GM06990 (cell line): ENCODE measurements around the gene TAPBPL.

Experiments
- DNase-seq: peaks from one replicate; pipeline ENCODE4 v3.0.0-alpha.2; 2011; ENCODE audit not compliant: insufficient read length; ENCODE audit errors: extremely low read depth
- H3K27me3 ChIP-seq: replicated peaks from 2 replicates; pipeline ENCODE4 v1.6.0; 2011; ENCODE audit warnings: low read length; ENCODE audit not compliant: control insufficient read depth, insufficient read depth
- H3K36me3 ChIP-seq: 2 replicates; pipeline ENCODE4 v1.5.1; 2011; ENCODE audit warnings: low read length; ENCODE audit not compliant: control insufficient read depth, insufficient read depth
- H3K4me3 ChIP-seq: replicated peaks from 2 replicates; pipeline ENCODE4 v1.5.1; 2011; ENCODE audit warnings: low read depth, mild to moderate bottlenecking, control low read depth, low read length
- CTCF ChIP-seq: IDR thresholded peaks from 2 replicates; pipeline ENCODE4 v1.5.1; 2011; ENCODE audit warnings: low read length, control low read depth, mild to moderate bottlenecking, inconsistent platforms; ENCODE audit not compliant: insufficient read depth, poor library complexity, severe bottlenecking

The TAPBPL gene

GRCh38 chr12:6440391-6440790 is 11.5 kb upstream of the TAPBPL start:
- Histone ChIP-seq H3K36me3 (no peaks in the 10 kb centered on the region), H3K4me3 (no peak overlapping the region), H3K27me3 (no peaks in the 10 kb centered on the region)
- no peak for DNase-seq
- TF ChIP-seq CTCF: no peak

- Histone ChIP-seq H3K27me3 (no peaks in the 10 kb centered on the region), H3K4me3 (peak overlapping the region; percentile 85), H3K36me3 (peaks cover 3% of the 10 kb centered on the region)
- no peak for TF ChIP-seq CTCF
- no peak for DNase-seq
These were observed 9.0 kb upstream of the TAPBPL start for GRCh38 chr12:6442836-6443235.

- H3K27me3 ChIP-seq: no peaks in the 10 kb centered on the region
- no peak for TF ChIP-seq CTCF
- peaks cover 6% of the 10 kb centered on the region for H3K36me3 ChIP-seq
- peak; percentile 74 for DNase-seq
- peak overlapping the region; percentile 85 for H3K4me3 ChIP-seq
These were observed 8.4 kb upstream of the TAPBPL start for GRCh38 chr12:6443361-6443983.

GRCh38 chr12:6444031-6444430 is 7.8 kb upstream of the TAPBPL start:
- TF ChIP-seq CTCF: peak; percentile 9
- Histone ChIP-seq H3K27me3 (no peaks in the 10 kb centered on the region), H3K4me3 (peak overlapping the region; percentile 85), H3K36me3 (peaks cover 6% of the 10 kb centered on the region)
- DNase-seq: no peak

- DNase-seq: no peak
- Histone ChIP-seq H3K4me3 (peak within 1 kb of the TSS; percentile 85), H3K36me3 (peaks cover 8% of the 10 kb centered on the region), H3K27me3 (no peaks in the 10 kb centered on the region)
- no peak for TF ChIP-seq CTCF
These were observed 6.8 kb upstream of the TAPBPL start, which contains the start of gene CD27 for GRCh38 chr12:6444704-6445688. Gene CD27 (plus strand): TSS chr12:6444955. CDS start chr12:6445096, 141 bp downstream.
